Loucy (cell line): ENCODE data around the gene ASB10.

Source experiments
- EZH2phosphoT487 ChIP-seq: fragments of 200-600 bp; IDR thresholded peaks from 2 replicates; pipeline ENCODE4 v1.6.1; 2018; ENCODE audit warnings: antibody characterized with exemption, mild to moderate bottlenecking, moderate library complexity, borderline replicate concordance
- TF ChIP-seq, protein P1 (sequence below): fragments of 200-600 bp; sonication (generic); conservative IDR thresholded peaks from 2 replicates; pipeline ENCODE4 v1.5.1; 2014; ENCODE audit warnings: mild to moderate bottlenecking, antibody characterized with exemption, low read length

DNA sequence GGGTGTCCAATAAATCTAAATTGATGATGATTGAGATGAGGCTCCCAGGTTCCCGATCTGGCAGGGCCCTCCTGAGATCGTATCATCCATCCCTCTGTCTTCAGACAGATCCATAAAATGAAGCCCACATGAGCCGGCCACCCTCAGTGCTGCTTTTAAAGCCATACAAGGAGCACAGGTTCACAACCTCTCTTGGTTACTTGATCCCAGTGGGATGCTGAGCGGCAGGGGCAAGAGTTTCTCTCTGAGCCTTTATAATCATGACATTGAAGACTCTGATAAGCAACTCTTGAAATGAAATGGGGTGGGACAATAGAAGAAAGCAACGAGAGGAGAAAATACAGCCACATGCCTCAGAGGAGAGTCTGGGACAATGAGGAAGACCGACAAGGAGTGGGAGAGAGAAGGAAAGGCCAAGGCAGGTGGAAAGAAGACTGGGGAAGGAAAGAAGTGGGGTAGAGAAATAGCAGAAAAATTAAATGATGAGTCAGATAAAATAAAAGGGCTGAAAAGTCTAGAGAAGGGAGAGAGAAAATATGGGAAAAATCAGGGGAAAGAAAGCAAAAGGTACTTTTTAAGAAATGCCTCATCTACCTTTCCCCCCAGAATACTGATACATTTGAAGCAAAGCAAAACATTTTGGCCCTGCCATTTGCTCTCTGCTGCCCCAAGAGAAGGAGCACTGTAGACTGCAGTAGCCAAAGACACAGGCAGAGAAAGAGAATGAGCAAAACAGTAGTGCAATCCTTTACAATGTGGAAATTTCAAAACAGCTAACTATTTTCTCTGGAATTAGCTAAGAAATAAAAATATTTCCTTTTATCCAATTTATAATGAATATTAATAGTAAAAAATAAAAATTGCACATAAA lies 34.2 kb downstream of the ASB10 start:
- no peak for TF ChIP-seq EZH2phosphoT487
- TF ChIP-seq, protein P1, sequence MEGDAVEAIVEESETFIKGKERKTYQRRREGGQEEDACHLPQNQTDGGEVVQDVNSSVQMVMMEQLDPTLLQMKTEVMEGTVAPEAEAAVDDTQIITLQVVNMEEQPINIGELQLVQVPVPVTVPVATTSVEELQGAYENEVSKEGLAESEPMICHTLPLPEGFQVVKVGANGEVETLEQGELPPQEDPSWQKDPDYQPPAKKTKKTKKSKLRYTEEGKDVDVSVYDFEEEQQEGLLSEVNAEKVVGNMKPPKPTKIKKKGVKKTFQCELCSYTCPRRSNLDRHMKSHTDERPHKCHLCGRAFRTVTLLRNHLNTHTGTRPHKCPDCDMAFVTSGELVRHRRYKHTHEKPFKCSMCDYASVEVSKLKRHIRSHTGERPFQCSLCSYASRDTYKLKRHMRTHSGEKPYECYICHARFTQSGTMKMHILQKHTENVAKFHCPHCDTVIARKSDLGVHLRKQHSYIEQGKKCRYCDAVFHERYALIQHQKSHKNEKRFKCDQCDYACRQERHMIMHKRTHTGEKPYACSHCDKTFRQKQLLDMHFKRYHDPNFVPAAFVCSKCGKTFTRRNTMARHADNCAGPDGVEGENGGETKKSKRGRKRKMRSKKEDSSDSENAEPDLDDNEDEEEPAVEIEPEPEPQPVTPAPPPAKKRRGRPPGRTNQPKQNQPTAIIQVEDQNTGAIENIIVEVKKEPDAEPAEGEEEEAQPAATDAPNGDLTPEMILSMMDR = peak; percentile 32
